Endometrial microvascular endothelial cells (primary cell): ENCODE results near the gene NUP50. TPM values are rescaled to one million over a fixed set of nuclear protein-coding genes. Genes with fewer than 3 reads are reported as not detected.

Source experiments
- in situ Hi-C: cut with HindIII; loops from 2 replicates; pipeline ENCODE4 v1.10.0; 2017; ENCODE audit warnings: low sequenced_read_pairs, low pct_unique_long_range_greater_than_20kb; ENCODE audit errors: inconsistent ontology term
- total RNA-seq: library from RNA; depleted of rRNA; stranded (reverse); fragments of >200 nt; gene quantifications from one replicate; pipeline ENCODE4 v1.2.3, GENCODE V29; 2015; ENCODE audit errors: inconsistent ontology term

The NUP50 gene
- total RNA-seq, 1 donor from 2014 or later, result 107 TPM

DNA sequence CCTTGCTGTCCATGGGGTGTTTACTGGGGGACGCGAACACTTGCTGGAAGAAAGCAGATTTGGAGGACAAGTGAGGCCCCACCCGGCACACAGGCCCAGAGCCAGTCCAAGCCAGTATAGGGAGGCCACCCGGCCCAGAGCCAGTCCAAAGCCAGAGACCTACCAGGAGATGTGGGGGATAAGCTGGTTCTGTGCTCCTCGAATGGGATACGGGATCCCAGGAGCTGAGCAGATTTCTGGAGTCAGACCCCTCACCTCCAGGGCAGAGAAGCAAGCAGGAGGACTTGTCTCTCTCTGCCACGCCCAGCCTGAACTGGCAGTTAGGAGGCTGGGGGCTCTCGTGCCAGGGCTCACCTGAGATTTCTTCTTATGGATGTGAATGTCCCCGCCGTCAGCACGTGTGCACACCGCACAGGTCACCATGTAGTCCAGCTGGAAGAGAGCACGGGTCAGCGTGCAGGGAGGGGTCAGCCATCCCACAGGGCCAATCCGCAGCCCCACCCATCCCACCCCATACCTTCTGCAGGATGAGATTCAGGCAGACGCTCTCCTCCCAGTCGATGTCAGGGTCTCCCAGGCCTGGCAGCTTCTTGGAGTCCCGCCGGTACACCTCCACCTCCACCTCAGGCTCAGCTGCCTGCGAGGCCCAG lies 41.7 kb downstream of the NUP50 start:
- in situ Hi-C loops, result no loop called here

DNA sequence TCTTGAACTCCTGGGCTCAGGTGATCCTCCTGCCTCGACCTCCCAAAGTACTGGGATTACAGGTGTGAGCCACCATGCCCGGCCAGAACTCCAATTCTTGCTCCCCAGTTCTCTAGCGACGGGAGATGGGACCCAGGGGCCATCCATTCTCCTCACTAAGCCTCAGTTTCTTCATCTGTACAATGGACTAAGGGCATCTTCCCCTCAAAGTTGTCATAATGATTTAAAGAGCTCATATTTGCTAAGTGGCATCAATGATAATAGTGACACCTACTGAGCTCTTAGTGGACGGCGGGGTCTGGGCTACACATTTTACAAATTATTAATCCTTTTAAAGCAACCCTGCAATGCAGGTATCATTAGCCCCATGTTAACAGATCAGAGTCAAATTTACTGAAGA lies 42.5 kb downstream of the NUP50 start:
- in situ Hi-C loops, result no loop called here

DNA sequence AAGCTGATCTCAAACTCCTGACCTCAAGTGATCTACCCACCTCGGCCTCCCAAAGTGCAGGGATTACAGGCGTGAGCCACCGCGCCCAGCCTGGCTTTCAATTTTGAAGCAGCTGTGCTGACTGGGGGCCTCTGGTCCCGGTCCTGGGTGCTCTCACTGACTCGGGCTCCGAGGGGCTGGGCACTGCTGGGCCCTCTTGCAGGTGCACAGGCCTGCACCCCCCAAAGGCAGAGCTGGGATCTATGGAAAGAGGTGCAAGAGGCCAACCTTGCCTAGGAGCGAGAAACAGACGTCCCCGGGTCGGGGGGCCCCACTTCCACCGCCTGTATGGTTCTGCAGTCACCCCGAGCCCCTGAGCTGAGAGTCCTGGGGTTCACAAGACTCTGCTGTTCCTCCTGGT lies 43.8 kb downstream of the NUP50 start:
- in situ Hi-C loops, result no loop called here

DNA sequence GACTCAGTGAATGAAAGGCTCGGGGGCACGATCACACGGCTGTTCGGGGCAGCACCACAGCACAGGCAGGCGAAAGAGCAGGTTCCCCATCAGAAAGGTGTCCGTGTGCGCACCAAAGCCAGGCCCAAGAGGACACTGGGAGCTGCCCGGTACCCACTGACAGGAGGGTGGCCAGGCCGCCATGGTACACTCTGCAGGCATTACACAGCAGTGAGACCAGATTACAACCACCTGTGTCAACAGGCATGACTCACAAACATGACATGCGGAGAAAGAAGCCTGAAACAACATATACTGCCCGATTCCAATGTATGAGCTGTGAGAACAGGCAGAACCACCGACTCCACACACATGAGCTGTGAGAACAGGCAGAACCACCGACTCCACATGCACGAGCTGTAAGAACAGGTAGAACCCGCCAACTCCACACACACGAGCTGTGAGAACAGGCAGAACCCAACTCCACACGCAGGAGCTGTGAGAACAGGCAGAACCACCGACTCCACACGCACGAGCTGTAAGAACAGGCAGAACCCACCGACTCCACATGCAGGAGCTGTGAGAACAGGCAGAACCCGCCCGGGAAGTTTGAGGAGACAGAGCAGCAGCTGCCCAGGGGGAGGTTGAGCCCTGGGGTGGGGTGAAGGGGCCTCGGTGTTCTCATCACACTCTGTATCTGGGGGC lies 44.4 kb downstream of the NUP50 start:
- in situ Hi-C loops, result no loop called here

DNA sequence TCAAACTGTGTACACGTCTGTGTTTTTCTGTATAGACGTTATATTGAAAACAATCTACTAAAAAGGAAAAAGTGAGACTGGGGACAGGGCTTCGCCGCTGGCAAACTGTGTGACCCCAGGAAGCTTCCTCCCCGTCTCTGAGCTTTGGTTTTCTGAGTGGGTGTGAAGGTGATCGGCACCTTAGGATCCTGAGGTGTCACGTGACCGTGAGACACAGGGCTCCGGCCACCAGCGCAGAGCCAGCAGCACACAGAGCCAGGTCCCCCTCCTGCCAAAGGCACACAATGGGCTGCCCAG lies 44.9 kb downstream of the NUP50 start:
- in situ Hi-C loops, result no loop called here

DNA sequence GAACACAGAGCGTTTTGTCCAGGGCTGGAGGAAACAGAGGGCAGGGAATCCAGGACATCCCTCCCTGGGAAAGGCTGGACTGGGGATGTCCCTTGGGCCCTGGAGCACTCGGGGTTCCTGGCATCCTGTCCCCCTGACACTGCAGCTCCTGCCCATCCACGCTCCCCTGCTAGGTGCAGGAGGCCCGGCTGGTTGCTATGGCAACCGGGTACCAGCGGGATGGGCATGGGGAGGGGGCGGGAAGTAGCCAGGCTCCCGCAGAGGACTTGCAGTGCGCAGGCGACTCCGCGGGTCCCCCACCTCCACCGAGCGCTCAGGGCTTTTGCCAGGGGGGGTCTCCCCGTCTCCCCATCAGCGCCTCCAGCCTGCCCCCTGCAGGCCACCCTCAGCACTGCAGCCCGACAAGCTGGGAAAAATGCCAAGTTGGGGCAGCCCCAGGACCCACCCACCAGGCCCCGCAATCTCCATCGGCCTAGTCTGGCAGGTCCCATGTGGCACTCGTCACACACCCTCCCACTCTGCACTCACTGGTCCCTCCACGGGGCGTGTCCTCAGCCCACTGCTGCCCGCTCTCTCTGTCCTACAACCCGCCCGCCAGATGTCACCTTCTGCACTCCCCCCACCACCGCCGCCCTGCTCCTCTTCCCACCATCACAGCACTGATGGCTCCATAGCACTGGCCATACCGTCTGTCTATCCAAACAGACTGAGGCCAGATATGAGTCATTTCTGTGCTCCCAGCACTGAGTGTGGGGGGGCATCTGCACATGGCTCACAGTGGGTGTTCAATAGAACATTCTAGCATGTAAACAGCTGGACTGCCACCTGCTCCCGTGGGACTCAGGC lies 45.5 kb downstream of the NUP50 start:
- in situ Hi-C loops, result no loop called here

DNA sequence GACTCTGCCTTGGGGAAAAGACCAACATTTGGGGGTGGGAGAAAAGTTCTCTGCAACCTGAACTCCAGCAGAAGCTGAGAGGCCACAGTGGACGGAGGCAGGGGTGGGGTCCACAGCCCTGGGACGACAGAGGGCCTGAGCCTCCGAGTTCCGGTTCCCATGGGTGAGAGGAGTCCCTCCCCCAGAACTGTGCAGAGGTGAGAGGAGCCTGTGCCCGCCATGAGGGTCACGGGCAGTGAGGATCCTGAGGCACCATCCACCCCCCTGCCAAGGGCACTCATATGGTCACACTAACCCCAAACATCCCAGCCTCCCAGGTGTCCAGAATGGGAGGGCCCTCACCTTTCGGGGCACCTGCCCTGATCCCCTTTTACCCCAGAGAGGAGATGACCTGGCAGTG lies 46.4 kb downstream of the NUP50 start:
- in situ Hi-C loops, result no loop called here

DNA sequence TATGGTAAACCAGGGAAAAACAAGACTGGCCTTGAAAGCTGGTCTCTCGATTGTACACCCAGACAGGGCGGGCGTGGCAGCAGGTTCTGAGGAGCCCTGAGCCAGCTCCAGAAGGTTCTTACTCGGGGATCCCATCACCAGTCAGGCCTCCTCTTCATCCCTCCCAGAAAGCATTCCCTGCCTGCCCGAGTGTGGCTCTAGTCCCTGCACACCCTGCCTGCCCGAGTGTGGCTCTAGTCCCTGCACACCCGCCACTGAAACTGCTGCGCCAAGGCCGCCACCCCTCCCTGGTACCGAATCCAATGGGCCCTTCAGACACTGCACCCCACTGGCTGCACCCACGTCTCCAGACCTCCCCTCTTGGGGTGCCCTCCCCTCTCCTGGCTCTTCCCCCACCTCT lies 46.9 kb downstream of the NUP50 start:
- in situ Hi-C loops, result no loop called here

DNA sequence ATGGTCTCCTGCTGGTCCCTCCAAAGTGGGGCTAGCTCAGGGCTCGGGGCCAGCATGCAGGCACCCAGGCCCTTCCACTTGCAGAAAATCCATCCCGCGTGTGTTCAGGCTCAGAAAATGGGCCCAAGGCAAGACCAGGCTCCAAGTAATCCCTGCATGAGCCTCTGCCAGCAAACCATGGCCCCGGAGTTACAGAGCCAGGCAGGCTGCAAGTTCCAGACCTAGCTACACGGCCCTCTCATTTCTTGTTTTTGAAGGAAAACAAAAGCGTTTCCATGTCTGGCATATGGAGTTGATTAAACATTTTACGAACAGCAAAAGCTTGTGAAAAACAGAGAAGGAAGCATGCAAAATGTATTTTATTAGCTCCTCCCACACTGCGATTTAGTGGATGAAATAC lies 47.3 kb downstream of the NUP50 start:
- in situ Hi-C loops, result no loop called here

DNA sequence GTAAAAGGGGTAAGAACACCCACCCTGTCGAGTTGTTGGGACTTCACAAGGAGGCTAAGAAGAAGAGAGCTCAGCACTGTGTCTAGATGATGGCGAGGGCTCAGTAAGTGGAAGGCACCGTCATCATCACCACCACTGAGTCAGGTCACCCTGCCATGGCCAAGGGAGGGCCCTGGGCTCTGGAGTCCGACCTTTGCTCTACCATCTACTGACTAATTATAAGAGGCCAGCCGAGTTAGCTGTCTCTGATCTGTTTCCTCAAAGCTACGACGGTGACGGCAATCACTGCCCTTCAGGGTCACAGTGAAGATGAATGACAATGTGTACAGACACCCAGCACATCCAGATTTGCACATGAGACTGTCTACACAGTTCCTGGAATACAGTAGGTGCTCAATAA lies 47.7 kb downstream of the NUP50 start:
- in situ Hi-C loops, result no loop called here

DNA sequence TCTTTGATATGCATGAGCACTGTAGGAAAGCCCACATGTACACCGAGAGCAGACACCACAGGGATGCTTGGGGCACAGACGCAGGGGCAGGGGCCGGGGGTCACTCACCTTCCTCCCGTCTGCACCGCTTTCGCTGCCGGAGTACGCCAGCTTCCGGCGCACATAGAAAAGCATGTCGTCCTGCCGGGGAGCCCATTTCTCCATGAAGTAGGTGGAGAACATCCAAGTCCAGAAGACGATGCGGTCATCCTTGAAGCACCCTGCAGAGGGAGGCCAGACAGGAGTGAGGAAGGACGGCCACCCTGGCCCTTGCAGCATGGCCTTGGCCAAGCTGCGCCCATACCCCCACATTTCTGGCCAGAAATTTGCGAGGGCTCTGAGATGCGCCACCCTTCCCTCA lies 48.1 kb downstream of the NUP50 start:
- in situ Hi-C loops, result no loop called here

DNA sequence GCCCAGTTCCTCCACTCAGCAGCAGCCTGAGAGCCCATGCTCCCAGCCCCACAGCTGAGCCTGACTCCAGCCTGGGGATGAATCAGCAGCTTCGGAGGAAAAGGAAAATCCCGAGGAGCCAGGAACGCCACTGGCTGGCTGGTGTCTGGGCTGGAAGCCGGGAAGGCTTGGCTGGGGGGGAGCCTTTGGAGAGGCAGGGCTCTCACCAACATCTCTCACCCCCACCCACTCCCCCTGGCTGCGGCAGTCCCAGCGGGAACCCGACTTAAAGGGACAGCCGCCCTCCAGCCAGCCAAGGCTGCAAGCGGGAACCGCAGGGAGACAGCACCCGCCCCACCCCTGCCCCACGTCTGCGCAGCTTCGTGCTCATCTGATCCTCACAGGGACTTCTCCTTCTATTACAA lies 48.6 kb downstream of the NUP50 start:
- in situ Hi-C loops, result no loop called here

DNA sequence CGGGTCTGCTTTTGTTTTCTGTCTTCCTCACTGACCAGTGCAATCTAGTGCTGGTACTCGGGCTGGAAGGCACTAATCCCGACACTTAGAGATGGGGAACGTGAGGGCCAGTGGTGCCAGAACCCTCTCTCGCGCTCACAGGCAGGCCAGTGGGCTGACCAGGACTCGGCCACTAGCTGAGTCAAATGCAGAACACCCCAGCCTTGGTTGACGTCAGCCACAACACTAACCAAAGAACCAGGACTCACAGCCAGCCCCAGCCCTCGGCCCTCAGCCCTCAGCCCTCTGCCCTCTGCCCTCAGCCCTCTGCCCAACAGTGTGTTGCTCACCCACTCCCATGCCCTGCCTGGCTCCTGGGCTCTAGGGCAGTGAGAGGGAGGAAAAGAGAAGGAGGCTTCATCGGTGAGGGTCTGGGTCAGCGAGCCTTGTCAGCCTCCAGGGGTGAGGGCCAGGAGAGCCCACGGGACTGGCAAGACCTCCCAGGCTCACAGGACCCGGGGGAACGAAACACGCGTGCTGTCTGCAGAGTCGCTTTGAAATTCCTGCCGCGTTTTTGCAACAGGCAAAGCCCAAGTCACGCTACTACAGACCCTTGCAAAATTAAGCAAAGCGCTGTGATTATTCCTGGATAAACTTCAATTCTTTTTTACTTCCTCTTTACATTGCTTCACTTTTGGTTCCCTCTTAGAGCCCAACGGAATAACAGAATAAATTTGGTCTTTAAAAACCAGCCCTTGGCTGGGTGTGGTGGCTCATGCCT lies 49.4 kb downstream of the NUP50 start:
- in situ Hi-C loops, result no loop called here

DNA sequence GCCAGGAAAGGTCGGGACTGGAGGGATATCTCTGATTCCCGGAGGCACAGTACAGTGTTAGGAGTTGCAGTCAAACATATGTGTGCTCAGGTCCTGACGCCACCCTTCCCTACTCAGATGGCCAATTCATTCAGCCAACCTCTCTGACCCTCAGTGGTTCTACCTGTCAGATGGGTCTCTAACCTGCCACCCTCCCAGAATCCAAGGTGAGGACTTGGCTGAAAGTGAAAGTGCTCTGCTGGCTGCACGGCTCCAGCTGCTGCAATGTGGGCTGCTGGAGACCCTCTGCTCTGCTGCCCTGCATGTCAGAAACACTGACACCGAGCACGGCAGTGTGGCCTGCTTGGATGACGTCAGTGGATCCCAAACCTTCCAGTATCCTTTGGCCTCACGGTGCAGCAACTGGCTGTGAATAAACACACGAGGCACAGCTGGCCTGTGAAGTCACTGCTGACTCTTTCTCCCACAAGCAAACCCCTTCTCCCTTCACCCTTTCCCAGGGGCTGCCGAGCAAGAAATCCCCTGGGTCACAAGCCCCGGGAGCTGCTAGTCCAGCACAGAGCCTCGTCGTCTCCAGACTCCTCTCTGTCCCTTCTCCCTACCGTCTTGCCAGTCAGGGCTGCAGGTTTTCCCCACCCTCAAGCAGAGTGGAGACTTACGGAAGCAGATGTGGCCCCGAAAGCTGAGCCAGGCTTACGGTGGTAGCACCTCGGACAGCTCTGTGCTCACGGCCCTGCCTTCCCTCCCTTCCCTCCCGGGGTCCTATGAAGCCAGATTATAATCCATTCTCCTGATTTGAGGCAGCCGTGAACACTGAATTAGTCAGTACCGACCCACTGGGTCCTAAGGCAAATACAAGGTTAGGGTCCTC lies 52.6 kb downstream of the NUP50 start:
- in situ Hi-C loops, result no loop called here

DNA sequence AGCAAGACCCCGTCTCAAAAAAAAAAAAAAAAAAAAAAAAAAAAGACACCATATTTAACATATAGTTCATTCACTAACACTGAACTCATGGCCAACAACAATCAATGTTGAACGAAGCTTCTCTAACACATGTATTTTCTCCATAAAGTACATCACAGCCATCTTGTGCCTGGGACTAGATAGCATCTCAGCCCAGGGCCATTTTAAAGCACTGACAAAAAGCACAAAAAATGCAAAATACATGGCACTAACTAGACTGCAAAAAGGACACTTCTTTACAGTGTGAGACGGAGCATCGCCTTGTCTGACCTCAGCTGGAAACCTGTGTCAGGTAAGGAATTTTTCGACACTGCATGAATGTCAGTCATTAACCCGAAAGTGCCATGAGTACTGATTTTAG lies 53.6 kb downstream of the NUP50 start:
- in situ Hi-C loops, result no loop called here

DNA sequence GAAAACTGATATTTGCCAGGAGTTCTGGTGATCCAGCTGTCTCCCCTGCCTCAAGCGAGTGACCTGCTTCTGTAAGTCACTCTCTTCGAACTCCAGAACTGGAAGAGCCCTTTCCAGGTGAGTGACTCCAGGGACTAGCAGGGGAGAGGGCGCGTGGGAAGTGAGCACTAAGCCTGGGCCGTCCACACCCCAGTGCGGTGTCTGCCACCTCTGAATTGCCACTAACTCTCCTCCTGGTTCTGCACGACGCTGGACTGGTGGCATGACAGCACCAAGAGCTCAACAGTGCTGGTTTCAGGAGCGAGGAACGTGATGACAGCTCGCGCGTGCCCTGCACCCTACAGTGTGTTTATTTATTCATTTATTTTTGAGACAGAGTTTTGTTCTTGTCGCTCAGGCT lies 54.1 kb downstream of the NUP50 start:
- in situ Hi-C loops, result no loop called here

DNA sequence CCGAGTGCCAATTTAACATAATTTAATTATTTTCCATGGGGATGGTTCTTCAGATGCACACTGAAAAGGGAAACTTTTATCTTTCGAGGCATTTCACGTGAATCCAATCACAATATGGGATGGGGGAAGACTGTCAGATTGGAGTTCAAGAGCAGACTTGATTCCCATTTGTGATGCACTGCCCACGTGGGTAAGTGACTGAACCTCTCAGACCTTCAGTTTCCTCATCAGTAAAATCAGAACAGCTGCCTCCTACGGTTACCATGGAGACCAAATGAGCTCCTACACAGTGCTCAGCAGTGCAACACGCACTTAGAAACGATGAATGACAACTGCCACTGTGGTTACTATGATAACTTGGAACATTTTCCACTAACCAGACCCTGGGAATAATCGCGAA lies 55.3 kb downstream of the NUP50 start:
- in situ Hi-C loops, result no loop called here

DNA sequence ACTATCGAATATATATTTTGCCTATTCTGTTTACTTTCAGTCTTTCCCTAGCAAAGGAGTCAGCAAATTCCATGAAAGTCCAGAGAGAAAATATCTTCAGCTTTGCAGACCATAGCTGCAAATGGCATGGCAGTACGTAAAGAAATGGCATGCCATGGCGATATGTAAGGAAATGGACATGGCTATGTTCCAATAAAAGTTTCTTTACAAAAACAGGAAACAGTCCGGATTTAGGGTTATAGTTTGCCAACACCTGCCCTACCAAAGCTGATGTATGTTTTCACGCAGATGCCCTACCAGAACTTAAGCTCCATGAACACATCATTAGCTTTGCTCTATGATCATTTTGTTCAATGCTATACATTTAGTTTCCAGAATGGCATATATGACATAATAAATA lies 57.5 kb downstream of the NUP50 start:
- in situ Hi-C loops, result no loop called here
